GM04503 (cell line): Measurements from ENCODE around the gene LRCH1.

ENCODE experiments used
- DNase-seq: peaks from one replicate; pipeline ENCODE4 v3.0.0-alpha.2; 2012; ENCODE audit warnings: low read depth

The LRCH1 gene

GRCh38 chr13:46562581-46562980 lies 9.6 kb downstream of the LRCH1 start:
- DNase-seq: no peak

- DNase-seq: no peak
Observed at GRCh38 chr13:46565808-46566750, 13.1 kb downstream of the LRCH1 start.

DNA sequence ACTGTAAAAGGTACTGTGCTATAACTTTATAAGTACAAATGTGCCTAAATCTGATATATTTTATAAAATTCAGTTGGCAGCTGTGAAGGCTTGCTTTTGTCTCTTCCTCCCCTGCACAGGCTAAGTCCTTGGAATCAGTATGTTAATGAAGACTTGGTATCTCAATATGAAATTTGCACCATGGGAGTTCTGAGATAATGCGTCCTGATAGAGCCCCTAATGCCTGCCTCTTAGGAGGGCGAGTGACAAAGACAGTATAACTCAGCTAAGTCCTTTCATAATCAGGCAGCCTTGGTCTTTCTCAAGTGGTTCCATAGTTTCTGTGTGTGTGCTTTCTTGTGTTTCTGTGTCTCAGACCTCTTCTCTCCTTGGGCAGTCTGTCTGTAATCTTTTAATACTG lies 14.7 kb downstream of the LRCH1 start:
- DNase-seq: no peak

- no peak for DNase-seq
Observed at GRCh38 chr13:46569456-46569855, 16.5 kb downstream of the LRCH1 start.

DNA sequence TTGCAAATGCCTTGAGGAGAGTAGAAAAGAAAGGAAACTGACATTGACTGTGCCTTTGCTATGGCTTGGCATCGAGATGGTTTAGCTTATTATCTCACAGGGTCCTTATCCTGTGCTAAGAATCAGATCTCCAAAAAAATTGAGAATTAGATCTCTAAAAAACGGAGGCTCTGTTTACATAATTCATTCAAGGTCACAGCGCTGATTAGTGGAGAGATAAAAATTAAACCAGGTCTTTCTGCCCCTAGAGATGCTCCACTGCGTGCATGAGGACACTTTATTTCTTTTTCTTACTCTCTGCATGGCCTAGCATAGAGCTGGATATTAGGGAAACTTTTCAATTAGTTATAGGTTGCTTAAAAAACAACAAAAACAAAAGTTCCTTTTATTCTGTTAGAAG lies 17.3 kb downstream of the LRCH1 start:
- DNase-seq: no peak

DNA sequence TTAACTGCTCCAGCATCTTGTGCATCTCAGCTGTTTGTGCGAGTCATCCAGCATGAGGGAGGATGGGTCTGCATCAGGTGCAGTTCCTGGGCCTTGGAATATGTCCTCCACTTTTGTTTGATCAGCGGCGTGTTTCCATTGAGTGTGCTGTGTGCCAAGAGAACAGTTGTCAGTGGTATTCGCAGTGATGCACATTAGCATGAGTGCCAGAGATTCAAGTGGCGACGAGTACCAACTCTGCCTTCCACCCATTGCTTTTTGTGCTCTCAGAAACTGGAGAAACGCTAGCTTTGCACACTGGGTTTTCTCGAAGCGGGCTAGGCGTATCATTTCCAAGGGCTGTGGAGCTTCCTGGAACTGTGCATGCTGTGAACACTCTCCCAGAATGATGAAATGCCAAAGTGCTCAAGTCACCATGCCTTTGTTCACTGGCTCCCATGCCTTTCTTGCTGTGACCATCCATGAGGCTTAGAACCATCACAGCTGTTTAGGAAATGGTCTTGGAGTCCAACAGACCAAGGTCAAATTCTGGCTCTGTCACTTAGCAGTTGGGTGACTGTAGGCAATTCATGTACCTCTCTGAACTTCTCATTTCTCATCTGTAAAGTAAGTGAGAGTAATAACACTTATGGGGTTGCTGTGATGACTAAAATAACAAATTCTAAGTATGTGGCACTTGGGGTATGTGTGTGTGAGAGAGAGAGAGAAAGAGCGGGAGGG lies 18.4 kb downstream of the LRCH1 start:
- DNase-seq: no peak

DNA sequence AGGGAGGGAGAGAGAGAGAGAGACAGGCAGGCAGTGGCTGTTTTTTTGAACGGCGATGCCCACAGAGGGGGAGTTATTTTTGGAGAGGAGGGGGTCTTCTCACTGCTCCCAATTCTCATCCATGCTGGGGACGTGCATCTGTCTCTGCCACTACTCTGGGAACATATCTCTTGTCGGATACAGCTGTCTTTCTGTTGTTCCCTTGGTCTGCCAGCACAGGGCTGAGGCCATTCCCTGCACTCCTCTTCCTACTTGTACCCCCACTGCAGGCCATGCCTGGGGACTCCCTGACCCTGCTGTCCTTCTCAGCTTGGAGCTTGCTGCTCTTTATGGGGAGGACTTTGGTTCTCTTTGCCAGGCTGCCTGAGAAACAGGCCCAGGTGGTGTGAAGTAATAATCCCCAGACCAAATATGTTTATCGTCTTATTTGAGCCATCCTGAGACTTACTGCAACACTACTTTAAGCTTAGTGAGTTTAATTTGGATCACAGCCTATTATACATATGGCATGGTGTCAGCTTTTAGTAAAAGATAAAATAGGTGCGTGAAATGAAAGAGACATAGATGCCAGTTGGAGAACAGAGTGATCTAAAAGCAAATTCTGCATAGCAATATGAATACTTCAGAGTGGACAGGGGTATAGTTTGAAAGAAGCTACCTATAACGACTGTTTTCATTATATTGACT lies 19.1 kb downstream of the LRCH1 start:
- DNase-seq: no peak

- no peak for DNase-seq
Observed at GRCh38 chr13:46572752-46573431, 19.9 kb downstream of the LRCH1 start.

DNA sequence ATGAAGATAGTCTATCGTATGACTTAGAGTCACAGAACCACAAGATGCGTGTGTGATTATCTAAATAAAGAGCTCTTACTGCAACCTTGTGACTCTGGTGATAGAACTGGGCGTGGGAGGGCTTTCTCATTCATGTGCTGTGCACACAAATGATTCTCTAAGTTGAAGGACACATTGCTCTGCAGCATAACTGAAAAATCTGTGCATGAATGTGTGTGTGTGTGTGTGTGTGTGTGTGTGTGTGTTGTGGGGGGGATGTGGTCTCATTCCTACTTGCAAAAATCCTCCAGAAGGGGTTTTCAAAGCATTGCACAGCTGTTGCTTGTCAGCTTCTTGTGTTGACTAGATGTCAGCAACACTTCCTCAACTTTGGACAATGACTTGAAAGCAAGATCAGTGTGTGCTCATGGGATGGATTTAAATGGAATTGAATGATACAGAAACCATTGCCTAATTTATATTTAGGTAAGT lies 22.4 kb downstream of the LRCH1 start:
- no peak for DNase-seq

DNA sequence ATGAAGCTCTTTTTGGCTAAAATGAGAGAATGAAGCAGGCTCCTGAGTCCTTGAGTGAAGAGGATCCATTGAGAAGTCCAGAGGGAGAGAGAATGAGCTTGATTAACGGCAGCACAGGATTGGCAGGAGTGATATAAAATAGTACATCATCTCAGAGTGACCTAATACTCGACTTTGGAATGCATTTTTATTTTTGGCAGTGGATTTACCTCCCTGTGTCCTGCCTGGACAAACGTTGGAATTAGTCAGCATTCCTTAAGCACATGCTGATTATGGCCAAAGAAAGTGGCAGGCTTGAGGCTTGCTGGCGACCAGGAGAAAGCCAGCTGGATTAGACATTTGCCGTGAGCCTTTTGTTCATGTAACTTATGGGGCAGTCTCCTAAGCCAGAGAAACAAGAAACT lies 22.9 kb downstream of the LRCH1 start:
- peak; percentile 77 for DNase-seq

DNA sequence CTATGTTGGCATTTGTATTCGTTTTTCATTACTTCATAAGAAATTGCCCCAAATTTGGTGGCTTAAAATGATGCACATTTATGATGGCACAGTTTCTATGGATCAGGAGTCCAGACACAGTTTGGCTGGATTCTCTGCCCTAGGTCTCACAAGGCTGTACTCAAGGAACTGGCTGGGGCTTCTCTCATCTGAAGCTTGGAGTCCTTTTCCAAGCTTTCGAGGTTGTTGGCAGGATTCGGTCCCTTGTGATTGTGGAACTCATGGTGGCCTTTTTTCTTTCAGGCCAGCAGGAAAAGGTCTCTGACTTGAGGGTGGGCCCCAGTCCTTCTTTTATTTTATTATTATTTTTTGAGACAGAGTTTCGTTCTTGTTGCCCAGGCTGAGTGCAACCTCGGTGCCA lies 23.8 kb downstream of the LRCH1 start:
- DNase-seq: no peak

- DNase-seq: no peak
Observed at GRCh38 chr13:46577696-46578589, 25.0 kb downstream of the LRCH1 start.

- DNase-seq: no peak
Observed at GRCh38 chr13:46578590-46578975, 25.6 kb downstream of the LRCH1 start.

- DNase-seq: no peak
Observed at GRCh38 chr13:46580362-46580839, 27.4 kb downstream of the LRCH1 start.

GRCh38 chr13:46582190-46582589 lies 29.2 kb downstream of the LRCH1 start:
- no peak for DNase-seq

DNA sequence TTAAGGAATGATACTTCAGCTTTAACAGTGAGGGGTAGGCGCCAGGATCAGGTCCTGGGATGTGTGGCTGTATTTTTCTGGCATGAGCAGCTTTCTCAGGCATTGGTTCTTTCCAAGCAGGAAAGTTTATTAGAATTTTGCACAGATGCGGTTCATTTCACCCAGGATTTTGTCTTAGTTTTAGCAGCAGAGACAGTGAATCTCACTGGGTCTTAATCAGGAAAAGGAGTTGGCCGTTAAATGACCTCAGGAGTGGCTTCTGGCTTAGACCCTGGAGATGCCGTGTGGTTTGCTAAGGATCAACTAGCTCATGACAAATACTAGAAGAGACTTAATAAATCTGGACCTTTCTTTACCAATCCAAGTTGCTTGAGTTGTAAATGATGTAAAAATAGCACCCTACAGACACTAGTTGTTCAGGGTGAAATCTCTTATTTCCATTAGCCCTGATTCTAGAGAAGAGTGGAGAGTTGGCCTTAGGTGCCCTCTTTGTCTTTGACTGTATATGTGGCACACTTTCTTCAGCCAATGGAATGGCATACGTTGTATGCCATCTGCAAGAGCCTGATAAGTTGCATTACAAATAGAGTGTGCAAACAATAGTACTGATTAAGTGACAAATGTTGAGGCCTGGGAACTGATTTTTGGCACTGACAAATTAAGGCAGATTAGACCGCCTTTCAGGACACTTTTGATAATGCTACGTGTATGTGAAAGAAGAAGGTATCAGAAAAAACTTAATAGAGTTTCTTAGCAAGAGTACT lies 34.0 kb downstream of the LRCH1 start:
- DNase-seq: peak; percentile 50

GRCh38 chr13:46587807-46588418 lies 34.9 kb downstream of the LRCH1 start:
- DNase-seq: no peak

- DNase-seq: no peak
Observed at GRCh38 chr13:46592385-46592784, 39.4 kb downstream of the LRCH1 start.

DNA sequence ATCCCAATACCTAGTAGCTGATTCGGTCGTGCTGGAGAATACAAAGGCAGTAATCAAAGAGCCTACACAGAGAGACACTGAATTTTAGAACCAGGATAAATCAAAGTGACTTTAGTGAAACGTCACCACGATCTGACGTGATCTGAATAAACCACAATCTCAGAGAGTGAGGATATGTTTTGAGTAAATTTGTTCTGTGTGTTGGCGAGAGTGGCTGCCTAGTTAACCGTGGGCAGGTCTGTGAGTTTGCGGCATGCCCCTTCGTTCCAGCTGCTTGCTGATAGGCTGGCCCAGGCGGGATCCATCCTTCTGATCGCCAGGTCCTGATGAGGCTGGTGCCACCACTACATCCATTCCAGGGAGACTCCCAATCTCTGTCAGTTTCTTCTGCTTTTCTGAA lies 40.4 kb downstream of the LRCH1 start:
- no peak for DNase-seq
